ENCODE measurements around the gene C2CD5. TPM values are rescaled to one million over a fixed set of nuclear protein-coding genes. Genes with fewer than 3 reads are reported as not detected.

Gene C2CD5
- total RNA-seq, 1 experiment from 2014 or later = 22.9 TPM

DNA sequence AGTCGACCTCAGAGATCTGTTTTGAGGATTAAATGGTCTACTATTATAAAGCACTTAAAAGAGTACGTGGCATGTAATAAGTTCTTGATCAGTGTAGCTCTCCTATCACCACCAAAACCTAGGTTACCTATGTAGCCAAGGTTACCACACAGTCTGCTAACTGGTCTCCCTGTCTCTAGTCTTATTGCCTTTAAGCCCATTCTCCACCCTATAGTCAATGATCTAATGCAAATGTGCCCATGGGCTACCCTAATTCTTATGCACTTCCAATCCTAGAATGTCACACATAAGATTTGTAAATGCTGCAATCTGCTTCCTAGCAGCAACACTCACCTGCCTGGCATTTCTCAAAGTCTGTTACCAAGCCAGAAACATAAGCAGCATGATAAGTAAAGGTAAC lies 44.9 kb downstream of the C2CD5 start:
- Histone ChIP-seq H3K4me2 (ENCODE audit: low read length) (no peak overlapping the region), H4K20me1 (ENCODE audit: insufficient read depth) (no peaks in the 10 kb centered on the region), H3K9ac (ENCODE audit: low read length) (no peak overlapping the region), H3K79me2 (ENCODE audit: insufficient read depth, low read length) (no peaks in the 10 kb centered on the region), H2AFZ (ENCODE audit: low read depth, low read length, poor library complexity, severe bottlenecking) (no peak overlapping the region), H3K36me3 (ENCODE audit: control insufficient read depth in 1 of 2, insufficient read depth in 2 of 2, low read length in 2 of 2) (no peaks in the 10 kb centered on the region), H3K27me3 (ENCODE audit: insufficient read depth, low read length) (no peaks in the 10 kb centered on the region), H3K4me1 (ENCODE audit: control insufficient read depth in 1 of 2, insufficient read depth in 2 of 2, low read length in 2 of 2) (no peaks in the 10 kb centered on the region), H3K9me3 (ENCODE audit: control insufficient read depth in 1 of 2, insufficient read depth in 1 of 2, low read depth in 1 of 2, low read length in 2 of 2) (no peaks in the 10 kb centered on the region), H3K9me2 (ENCODE audit: insufficient read depth) (no peaks in the 10 kb centered on the region), H3K27ac (ENCODE audit: low read depth, low read length) (no peak overlapping the region), H3K4me3 (replicated peaks in 1 of 2; ENCODE audit: low read depth in 1 of 2, low read length in 2 of 2) (no peak overlapping the region)
- RAD21 ChIA-PET (ENCODE audit: low non-redundant PET in 1 of 2, low total read pairs in 2 of 2, uncharacterized antibody in 2 of 2, unreplicated experiment in 2 of 2) = no interaction called here
- intact Hi-C loops (cut with micrococcal nuclease) = no loop called here
- TF ChIP-seq, protein P1, sequence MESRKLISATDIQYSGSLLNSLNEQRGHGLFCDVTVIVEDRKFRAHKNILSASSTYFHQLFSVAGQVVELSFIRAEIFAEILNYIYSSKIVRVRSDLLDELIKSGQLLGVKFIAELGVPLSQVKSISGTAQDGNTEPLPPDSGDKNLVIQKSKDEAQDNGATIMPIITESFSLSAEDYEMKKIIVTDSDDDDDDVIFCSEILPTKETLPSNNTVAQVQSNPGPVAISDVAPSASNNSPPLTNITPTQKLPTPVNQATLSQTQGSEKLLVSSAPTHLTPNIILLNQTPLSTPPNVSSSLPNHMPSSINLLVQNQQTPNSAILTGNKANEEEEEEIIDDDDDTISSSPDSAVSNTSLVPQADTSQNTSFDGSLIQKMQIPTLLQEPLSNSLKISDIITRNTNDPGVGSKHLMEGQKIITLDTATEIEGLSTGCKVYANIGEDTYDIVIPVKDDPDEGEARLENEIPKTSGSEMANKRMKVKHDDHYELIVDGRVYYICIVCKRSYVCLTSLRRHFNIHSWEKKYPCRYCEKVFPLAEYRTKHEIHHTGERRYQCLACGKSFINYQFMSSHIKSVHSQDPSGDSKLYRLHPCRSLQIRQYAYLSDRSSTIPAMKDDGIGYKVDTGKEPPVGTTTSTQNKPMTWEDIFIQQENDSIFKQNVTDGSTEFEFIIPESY (IDR thresholded peaks at IDR 0.05; ENCODE audit: extremely low read depth, insufficient replicate concordance, low read length) = no peak
- no peak for TF ChIP-seq FOSL1 (IDR thresholded peaks at IDR 0.05; ENCODE audit: low read depth)
- TF ChIP-seq, protein P2, sequence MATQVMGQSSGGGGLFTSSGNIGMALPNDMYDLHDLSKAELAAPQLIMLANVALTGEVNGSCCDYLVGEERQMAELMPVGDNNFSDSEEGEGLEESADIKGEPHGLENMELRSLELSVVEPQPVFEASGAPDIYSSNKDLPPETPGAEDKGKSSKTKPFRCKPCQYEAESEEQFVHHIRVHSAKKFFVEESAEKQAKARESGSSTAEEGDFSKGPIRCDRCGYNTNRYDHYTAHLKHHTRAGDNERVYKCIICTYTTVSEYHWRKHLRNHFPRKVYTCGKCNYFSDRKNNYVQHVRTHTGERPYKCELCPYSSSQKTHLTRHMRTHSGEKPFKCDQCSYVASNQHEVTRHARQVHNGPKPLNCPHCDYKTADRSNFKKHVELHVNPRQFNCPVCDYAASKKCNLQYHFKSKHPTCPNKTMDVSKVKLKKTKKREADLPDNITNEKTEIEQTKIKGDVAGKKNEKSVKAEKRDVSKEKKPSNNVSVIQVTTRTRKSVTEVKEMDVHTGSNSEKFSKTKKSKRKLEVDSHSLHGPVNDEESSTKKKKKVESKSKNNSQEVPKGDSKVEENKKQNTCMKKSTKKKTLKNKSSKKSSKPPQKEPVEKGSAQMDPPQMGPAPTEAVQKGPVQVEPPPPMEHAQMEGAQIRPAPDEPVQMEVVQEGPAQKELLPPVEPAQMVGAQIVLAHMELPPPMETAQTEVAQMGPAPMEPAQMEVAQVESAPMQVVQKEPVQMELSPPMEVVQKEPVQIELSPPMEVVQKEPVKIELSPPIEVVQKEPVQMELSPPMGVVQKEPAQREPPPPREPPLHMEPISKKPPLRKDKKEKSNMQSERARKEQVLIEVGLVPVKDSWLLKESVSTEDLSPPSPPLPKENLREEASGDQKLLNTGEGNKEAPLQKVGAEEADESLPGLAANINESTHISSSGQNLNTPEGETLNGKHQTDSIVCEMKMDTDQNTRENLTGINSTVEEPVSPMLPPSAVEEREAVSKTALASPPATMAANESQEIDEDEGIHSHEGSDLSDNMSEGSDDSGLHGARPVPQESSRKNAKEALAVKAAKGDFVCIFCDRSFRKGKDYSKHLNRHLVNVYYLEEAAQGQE (IDR thresholded peaks at IDR 0.05; ENCODE audit: low read depth) = no peak
- TF ChIP-seq SRF (IDR thresholded peaks at IDR 0.05; ENCODE audit: low read depth) = no peak
- TF ChIP-seq POLR2A (IDR thresholded peaks at IDR 0.05; ENCODE audit: borderline replicate concordance, extremely low read depth, insufficient read depth, insufficient read length) = no peak
- TF ChIP-seq TCF7L2 (IDR thresholded peaks at IDR 0.05; ENCODE audit: borderline replicate concordance, extremely low read depth, insufficient read depth, insufficient read length) = no peak
- DNase-seq (ENCODE audit: low read depth, low spot score) = no peak
- CTCF ChIA-PET = no interaction called here
- BruUV-seq (replicated peaks) = no TSS peak
- no peak for ATAC-seq
- POLR2A ChIA-PET = no interaction called here
